Muscle of leg (tissue), 11 donors: ENCODE measurements around the gene ZNF618. TPM values are rescaled to one million over a fixed set of nuclear protein-coding genes. Genes with fewer than 3 reads are reported as not detected.

Source experiments
- DNase-seq: peaks from one replicate; pipeline ENCODE4 v3.0.0; 2013
- H3K27ac ChIP-seq: one replicate; pipeline ENCODE4 v1.5.1; 2013; ENCODE audit warnings: mild to moderate bottlenecking, low read length, control low read depth
- H3K27me3 ChIP-seq: one replicate; pipeline ENCODE4 v1.6.1; 2013; ENCODE audit warnings: low read length; ENCODE audit not compliant: control insufficient read depth, insufficient read depth
- H3K36me3 ChIP-seq: one replicate; pipeline ENCODE4 v1.6.1; 2013; ENCODE audit warnings: low read length; ENCODE audit not compliant: control insufficient read depth, insufficient read depth
- H3K4me1 ChIP-seq: one replicate; pipeline ENCODE4 v1.6.1; 2013; ENCODE audit warnings: low read length; ENCODE audit not compliant: control insufficient read depth, insufficient read depth
- H3K4me3 ChIP-seq: one replicate; pipeline ENCODE4 v1.5.1; 2013; ENCODE audit warnings: low read length, control low read depth
- H3K9me3 ChIP-seq: replicated peaks from 2 replicates; pipeline ENCODE4 v1.6.1; 2013; ENCODE audit warnings: low read depth, low read length; ENCODE audit not compliant: control insufficient read depth
- WGBS: methylation state at CpG from one replicate; pipeline ENCODE4 v1.1.5; 2013; ENCODE audit warnings: missing lambda C conversion rate; ENCODE audit not compliant: insufficient coverage; 5-methylcytosine and 5-hydroxymethylcytosine counted together
- polyA plus RNA-seq, 8 donors: library from polyadenylated mRNA; unstranded; fragments of 120-200 nt; gene quantifications; one replicate each; pipeline versions ENCODE4 v1.2.1 to v1.2.3, GENCODE V29; 2013; ENCODE audit warnings: inconsistent platforms in 1 of 8, low replicate concordance in 1 of 8; ENCODE audit not compliant: insufficient read length in 8 of 8, insufficient read depth in 1 of 8
- total RNA-seq: library from RNA; stranded (reverse); fragments of 120-200 nt; gene quantifications from one replicate; pipeline ENCODE4 v1.2.4, GENCODE V29; 2013

ZNF618 gene
- total and polyA plus RNA-seq, 9 donors, result 6.4 to 21.8 (median 16.1) TPM

DNA sequence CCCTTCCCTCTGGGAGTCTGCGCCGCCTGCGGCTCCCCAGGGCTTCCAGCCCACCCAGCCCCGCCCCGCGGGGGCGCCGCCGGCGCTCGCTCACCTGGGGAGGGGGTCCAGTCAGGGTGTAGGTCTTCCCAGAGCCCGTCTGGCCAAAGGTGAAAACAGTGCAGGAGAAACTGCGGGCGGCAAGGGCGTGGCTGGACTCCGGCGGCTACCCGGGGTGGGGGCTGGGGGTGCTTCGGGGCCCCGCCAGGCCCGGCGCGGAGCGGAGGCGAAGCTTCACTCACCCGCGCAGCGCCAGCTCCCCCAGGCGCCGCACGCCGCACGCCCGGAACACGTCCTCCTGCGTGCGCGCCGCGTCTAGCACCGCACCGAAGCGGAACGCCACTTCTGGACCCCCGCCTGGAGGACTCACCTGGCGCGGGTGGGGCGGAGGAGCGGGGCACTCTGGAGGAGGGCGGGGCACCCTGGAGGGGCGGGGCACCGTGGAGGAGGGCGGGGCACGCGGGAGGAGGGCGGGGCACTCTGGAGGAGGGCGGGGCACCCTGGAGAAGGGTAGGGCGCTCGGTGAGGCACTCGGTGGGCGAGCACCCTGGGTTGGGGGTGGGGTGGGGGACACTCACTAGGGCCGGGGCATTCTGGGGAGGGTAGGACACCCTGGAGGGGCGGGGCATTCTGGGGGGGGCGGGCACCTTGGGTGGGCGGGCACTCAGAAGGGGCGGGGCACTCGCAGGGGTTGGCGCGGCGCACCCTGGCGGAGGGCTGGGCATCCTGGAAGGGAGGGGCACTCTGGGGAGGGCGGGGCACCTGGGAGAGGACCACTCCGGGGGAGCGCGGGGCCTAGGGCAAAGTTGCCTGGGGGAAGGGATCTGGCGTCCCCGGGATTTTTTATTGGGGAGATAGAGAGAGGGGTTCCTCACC lies 222.2 kb downstream of the ZNF618 start:
- H3K4me1 ChIP-seq, result peaks cover 14% of the 10 kb centered on the region
- H3K27me3 ChIP-seq, result peaks cover 31% of the 10 kb centered on the region
- no peak overlapping the region for H3K4me3 ChIP-seq
- peaks cover 11% of the 10 kb centered on the region for H3K9me3 ChIP-seq
- H3K36me3 ChIP-seq, result no peaks in the 10 kb centered on the region
- H3K27ac ChIP-seq, result no peak overlapping the region
- WGBS, result under 1% methylated on average over 54 of the region's 77 CpGs
- no peak for DNase-seq

DNA sequence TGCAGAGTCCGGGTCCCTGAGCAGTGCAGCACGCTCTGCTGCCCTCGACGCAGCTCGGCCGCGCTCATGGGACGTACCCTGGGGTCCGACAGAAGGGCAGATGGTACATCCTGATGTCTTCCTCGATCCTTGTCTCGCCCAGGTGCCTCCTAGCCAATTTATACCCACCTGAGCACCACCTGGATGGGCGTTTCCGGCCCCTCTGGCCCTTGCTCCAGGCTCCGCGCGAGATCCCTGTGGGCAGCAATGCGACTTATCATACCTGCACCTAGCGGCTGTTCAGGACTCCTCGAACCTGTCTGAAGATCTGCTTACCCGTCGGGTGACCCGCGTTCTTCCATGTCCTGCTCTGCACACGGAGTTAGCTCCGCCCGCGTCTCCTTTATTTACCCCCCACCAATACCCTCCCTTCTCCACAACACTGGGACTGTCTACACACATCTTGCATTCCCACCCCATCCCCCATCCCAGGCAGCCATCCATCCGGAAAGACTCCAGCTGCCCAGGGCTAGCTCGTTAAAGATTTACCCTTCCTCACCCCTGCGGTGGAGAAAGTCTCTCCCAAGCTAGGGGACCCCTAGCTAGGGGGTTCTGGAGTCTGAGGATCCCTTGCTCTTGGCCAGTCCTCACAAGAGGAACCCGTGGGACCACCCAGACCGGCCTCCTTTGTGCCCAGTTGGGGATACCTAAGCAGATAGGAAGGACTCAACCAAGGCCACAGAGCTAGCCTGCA lies 223.0 kb downstream of the ZNF618 start, which contains the start of gene KIF12:
KIF12 (minus strand) TSS at position 357 of the 733 bp plus-strand sequence; CDS start at position 341, 16 bp downstream.
- 9% methylated on average over 28 of the region's 32 CpGs for WGBS
- H3K36me3 ChIP-seq, result no peaks in the 10 kb centered on the region
- H3K27ac ChIP-seq, result no peak within 1 kb of the TSS
- DNase-seq, result no peak
- H3K4me1 ChIP-seq, result peaks cover 14% of the 10 kb centered on the region
- peaks cover 31% of the 10 kb centered on the region for H3K27me3 ChIP-seq
- H3K4me3 ChIP-seq, result no peak within 1 kb of the TSS
- peaks cover 11% of the 10 kb centered on the region for H3K9me3 ChIP-seq

- 32% methylated on average over 2 of the region's 2 CpGs for WGBS
- DNase-seq, result no peak
- Histone ChIP-seq H3K36me3 (no peaks in the 10 kb centered on the region), H3K27ac (no peak overlapping the region), H3K4me1 (peaks cover 14% of the 10 kb centered on the region), H3K27me3 (peaks cover 29% of the 10 kb centered on the region), H3K4me3 (no peak overlapping the region), H3K9me3 (peaks cover 11% of the 10 kb centered on the region)
These were observed 223.7 kb downstream of the ZNF618 start for GRCh38 chr9:114099669-114100270.

DNA sequence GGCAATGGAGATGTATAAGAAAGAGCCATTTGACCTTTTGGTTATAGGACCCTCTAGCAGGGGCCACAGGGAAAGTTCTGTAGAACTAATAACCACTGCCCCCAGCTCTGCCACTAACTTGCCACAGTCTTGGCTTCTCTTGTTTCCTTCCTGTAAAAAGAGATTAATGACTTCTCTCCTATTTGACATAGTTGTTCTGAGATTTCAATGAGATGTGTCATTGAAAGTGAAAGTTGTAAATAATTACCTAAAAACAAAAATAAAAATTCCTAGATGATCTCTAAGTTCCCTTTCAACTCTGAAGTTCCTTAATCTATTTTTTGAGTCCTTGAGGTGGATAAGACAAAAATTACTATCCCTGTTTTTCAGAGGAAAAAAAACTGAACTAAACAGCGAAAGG lies 224.4 kb downstream of the ZNF618 start:
- Histone ChIP-seq H3K4me1 (peaks cover 14% of the 10 kb centered on the region), H3K4me3 (no peak overlapping the region), H3K36me3 (no peaks in the 10 kb centered on the region), H3K27me3 (peaks cover 26% of the 10 kb centered on the region), H3K9me3 (peaks cover 11% of the 10 kb centered on the region), H3K27ac (no peak overlapping the region)
- no peak for DNase-seq
- 83% methylated on average over 1 of the region's 1 CpG for WGBS

DNA sequence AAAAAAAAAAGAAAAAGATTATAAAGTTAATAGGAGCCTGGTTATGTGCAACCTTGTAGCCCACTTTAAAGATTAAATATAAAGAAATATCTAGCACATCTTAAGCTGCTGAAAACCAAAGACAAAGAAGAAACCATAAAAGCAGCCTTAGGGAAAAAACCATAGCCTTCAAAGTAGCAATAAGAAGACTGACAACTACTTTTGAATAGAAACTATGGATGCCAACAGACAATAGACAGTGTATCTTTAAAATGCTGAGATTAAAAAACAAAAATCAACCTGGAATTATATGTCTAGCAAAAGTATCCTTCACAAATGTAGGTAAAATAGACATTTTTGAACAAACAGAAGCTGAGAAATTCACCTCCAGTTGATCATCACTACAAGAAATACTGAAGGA lies 226.4 kb downstream of the ZNF618 start:
- Histone ChIP-seq H3K27ac (no peak overlapping the region), H3K4me3 (no peak overlapping the region), H3K27me3 (peaks cover 18% of the 10 kb centered on the region), H3K4me1 (peaks cover 8% of the 10 kb centered on the region), H3K9me3 (peaks cover 11% of the 10 kb centered on the region), H3K36me3 (no peaks in the 10 kb centered on the region)
- DNase-seq, result no peak

DNA sequence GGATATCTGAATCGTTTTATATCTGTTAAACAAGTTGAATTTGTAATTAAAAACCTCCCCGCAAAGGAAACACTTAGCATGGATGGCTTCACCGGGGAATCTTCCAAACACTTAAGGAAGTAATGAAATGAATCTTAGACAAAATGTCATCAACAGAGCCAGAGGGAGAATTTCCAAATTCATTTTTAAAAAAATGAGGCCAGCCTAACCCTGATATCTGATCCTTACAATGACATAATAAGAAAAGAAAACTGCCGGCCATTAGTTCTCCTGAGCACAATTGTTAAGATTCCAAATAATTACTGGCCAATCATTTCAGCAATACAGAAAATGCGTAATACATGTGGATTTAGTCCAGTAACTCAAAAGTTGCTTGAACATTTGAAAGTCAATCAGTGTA lies 229.1 kb downstream of the ZNF618 start:
- DNase-seq, result peak; percentile 71
- no CpG with 5 or more reads among the region's 5 CpGs for WGBS
- H3K27me3 ChIP-seq, result peaks cover 2% of the 10 kb centered on the region

More for the DNA sequence above, 229.1 kb downstream of the ZNF618 start:
- Histone ChIP-seq H3K9me3 (peaks cover 11% of the 10 kb centered on the region), H3K36me3 (no peaks in the 10 kb centered on the region), H3K4me1 (peaks cover 5% of the 10 kb centered on the region), H3K4me3 (no peak overlapping the region), H3K27ac (no peak overlapping the region)

Other genes starting within 250 kb of the ZNF618 start
- gene AMBP, start 202.0 kb downstream of the ZNF618 start, total RNA-seq, result 0.58 TPM
- 10 to 100 TPM in 1 of 8 donors, 1 to 10 TPM in 1, under 1 TPM in 2, not detected in 4; 0.21 to 11.8 (median 3.2) TPM for gene AMBP, start 202.0 kb downstream of the ZNF618 start, polyA plus RNA-seq
- 0.13 TPM for gene KIF12, start 223.0 kb downstream of the ZNF618 start, total RNA-seq
- 1 to 10 TPM in 2 of 8 donors, under 1 TPM in 6; 0.05 to 7.2 (median 0.35) TPM for gene KIF12, start 223.0 kb downstream of the ZNF618 start, polyA plus RNA-seq